Liver (tissue), 3 donors: ENCODE measurements around the gene MRPL54.

Source experiments
- MAX ChIP-seq: IDR thresholded peaks from 2 replicates; pipeline ENCODE4 v1.6.1; 2016; ENCODE audit warnings: antibody characterized with exemption
- RAD21 ChIP-seq, 2 donors: IDR thresholded peaks; 2 replicates each; pipeline ENCODE4 v1.6.1; 2016; ENCODE audit warnings: antibody characterized with exemption in 2 of 2, mild to moderate bottlenecking in 2 of 2
- RXRA ChIP-seq, 2 donors: IDR thresholded peaks; 2 replicates each; pipeline ENCODE4 v1.6.1; 2017 to 2018; ENCODE audit warnings: antibody characterized with exemption in 2 of 2, mild to moderate bottlenecking in 1 of 2
- TAF1 ChIP-seq: conservative IDR thresholded peaks from 2 replicates; pipeline ENCODE4 v1.6.1; 2016; ENCODE audit warnings: antibody characterized with exemption, mild to moderate bottlenecking
- TF ChIP-seq, protein P1 (sequence below): fragments of 150-350 bp; IDR thresholded peaks from 2 replicates; pipeline ENCODE4 v1.5.1; 2017; ENCODE audit warnings: improper control_type of control experiment, low read depth, low read length; ENCODE audit not compliant: missing input control
- donor health status: healthy.
- donor health status: healthy.

DNA sequence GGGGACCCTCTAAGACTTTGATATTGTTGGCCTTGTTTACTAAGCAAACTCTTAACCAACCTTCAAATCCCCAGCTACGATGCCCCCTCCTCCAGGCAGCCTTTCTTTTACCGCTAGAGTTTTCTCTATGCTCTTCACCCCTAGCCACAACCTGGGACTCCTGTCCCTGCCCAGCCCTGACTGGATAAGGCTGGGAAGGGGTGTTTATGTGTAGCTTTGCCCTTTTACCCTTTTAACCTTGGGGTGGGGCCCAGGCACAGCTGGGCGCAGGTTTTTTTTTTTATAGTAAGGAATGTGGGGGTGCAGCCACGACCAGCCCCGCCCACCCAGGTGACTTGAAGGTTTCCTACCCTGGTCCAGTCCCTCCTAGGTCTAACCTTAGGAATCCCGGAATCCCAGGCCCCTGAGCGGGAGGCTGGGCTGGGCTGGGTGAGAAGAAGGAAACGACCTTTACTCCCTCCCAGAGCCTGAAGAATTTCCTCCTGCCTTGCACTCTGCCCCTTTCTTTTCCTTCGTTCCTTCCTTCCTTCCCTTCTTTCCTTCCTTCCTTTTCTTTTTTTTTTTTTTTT is 42.0 kb upstream of the MRPL54 start:
- TF ChIP-seq RAD21 (IDR thresholded peaks at IDR 0.05) (no peak), MAX (no peak), TAF1 (no peak), RXRA (IDR thresholded peaks at IDR 0.05) (no peak)
- TF ChIP-seq, protein P1, sequence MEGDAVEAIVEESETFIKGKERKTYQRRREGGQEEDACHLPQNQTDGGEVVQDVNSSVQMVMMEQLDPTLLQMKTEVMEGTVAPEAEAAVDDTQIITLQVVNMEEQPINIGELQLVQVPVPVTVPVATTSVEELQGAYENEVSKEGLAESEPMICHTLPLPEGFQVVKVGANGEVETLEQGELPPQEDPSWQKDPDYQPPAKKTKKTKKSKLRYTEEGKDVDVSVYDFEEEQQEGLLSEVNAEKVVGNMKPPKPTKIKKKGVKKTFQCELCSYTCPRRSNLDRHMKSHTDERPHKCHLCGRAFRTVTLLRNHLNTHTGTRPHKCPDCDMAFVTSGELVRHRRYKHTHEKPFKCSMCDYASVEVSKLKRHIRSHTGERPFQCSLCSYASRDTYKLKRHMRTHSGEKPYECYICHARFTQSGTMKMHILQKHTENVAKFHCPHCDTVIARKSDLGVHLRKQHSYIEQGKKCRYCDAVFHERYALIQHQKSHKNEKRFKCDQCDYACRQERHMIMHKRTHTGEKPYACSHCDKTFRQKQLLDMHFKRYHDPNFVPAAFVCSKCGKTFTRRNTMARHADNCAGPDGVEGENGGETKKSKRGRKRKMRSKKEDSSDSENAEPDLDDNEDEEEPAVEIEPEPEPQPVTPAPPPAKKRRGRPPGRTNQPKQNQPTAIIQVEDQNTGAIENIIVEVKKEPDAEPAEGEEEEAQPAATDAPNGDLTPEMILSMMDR = no peak
